Body of pancreas (tissue), 4 donors: Measurements from ENCODE around the gene SYT14. TPM values are rescaled to one million over a fixed set of nuclear protein-coding genes. Genes with fewer than 3 reads are reported as not detected.

Experiments used
- ATAC-seq: fragments of 150-250 bp; one replicate; pipeline ENCODE4 v1.9.1; 2016
- DNase-seq, 4 donors: peaks; one replicate each; pipeline ENCODE4 v3.0.0-alpha.2; 2019
- H3K27ac ChIP-seq, 4 donors: fragments of 200-600 bp; sonication (generic); 1 replicate in 3 of 4; 2 replicates in 1 of 4; pipeline versions ENCODE4 v1.5.1 to v1.6.1; 2016 to 2019; ENCODE audit warnings: mild to moderate bottlenecking in 1 of 4, mixed read lengths in 1 of 4, moderate library complexity in 1 of 4
- H3K27me3 ChIP-seq, 2 donors: fragments of 200-600 bp; sonication (generic); one replicate each; pipeline ENCODE4 v1.6.0; 2016; ENCODE audit warnings: mild to moderate bottlenecking in 1 of 2
- H3K36me3 ChIP-seq, 2 donors: fragments of 200-600 bp; sonication (generic); replicated peaks in 1 of 2; 2 replicates each; pipeline ENCODE4 v1.5.1; 2016; ENCODE audit warnings: low read depth in 2 of 2; ENCODE audit not compliant: insufficient read depth in 1 of 2
- H3K4me1 ChIP-seq: fragments of 200-600 bp; sonication (generic); one replicate; pipeline ENCODE4 v1.6.0; 2016
- H3K4me3 ChIP-seq, 2 donors: fragments of 200-600 bp; sonication (generic); 1 replicate in 1 of 2; 2 replicates in 1 of 2; pipeline ENCODE4 v1.5.1; 2016 to 2019
- H3K9me3 ChIP-seq, 3 donors: fragments of 200-600 bp; sonication (generic); 1 replicate in 2 of 3; 2 replicates in 1 of 3; pipeline ENCODE4 v1.5.1; 2016
- CTCF ChIP-seq, 7 experiments: fragments of 450-650 bp in 4 of 7; fragments of 200-600 bp in 3 of 7; sonication (generic) in 3 of 7; IDR thresholded peaks; one replicate each; pipeline ENCODE4 v1.5.1; 2016 to 2019; ENCODE audit warnings: antibody characterized with exemption in 7 of 7
- POLR2A ChIP-seq, 3 donors: fragments of 450-650 bp; IDR thresholded peaks; one replicate each; pipeline ENCODE4 v1.6.1; 2016; ENCODE audit warnings: antibody characterized with exemption in 3 of 3, mild to moderate bottlenecking in 2 of 3
- WGBS, 2 donors: methylation state at CpG; one replicate each; pipeline ENCODE4 v1.1.5; 2017; 5-methylcytosine and 5-hydroxymethylcytosine counted together
- intact Hi-C: fragments of 100-400 bp; cut with DNase I; formaldehyde crosslinking; loops from one replicate; pipeline ENCODE4 v1.15.1; 2023
- total RNA-seq, 2 donors: library from RNA; depleted of rRNA; stranded (reverse); fragments of >200 nt; gene quantifications; one replicate each; pipeline ENCODE4 v1.1.0, GENCODE V29; 2016

Gene SYT14
- total RNA-seq, 2 donors from 2014 or later = 0.78 TPM; not detected in 1

- Histone ChIP-seq H3K9me3 (no peaks in the 10 kb centered on the region), H3K4me3 (no peak overlapping the region), H3K27ac (no peak overlapping the region), H3K4me1 (no peaks in the 10 kb centered on the region), H3K36me3 (no peaks in the 10 kb centered on the region), H3K27me3 (no peaks in the 10 kb centered on the region)
- DNase-seq = no peak
- TF ChIP-seq POLR2A (IDR thresholded peaks at IDR 0.05) (no peak), CTCF (IDR thresholded peaks at IDR 0.05) (no peak)
- intact Hi-C loops = no loop called here
- WGBS, 2 donors = 6 to 7% methylated on average over 1 of the region's 1 CpG
- ATAC-seq = no peak
Measured at GRCh38 chr1:210123383-210123782, 185.4 kb downstream of the SYT14 start.

- TF ChIP-seq POLR2A (IDR thresholded peaks at IDR 0.05) = no peak
- TF ChIP-seq CTCF (IDR thresholded peaks at IDR 0.05) = no peak
- Histone ChIP-seq H3K4me3 (no peak overlapping the region), H3K9me3 (no peaks in the 10 kb centered on the region), H3K36me3 (no peaks in the 10 kb centered on the region), H3K4me1 (no peaks in the 10 kb centered on the region), H3K27ac (no peak overlapping the region), H3K27me3 (no peaks in the 10 kb centered on the region)
- intact Hi-C loops = no loop called here
- 63 to 74% methylated on average over 2 of the region's 2 CpGs for WGBS, 2 donors
- DNase-seq (no peak), ATAC-seq (no peak)
Measured at GRCh38 chr1:210123924-210124589, 186.0 kb downstream of the SYT14 start.

GRCh38 chr1:210124736-210125135 is 186.7 kb downstream of the SYT14 start:
- Histone ChIP-seq H3K9me3 (no peaks in the 10 kb centered on the region), H3K4me3 (no peak overlapping the region), H3K36me3 (no peaks in the 10 kb centered on the region), H3K27me3 (no peaks in the 10 kb centered on the region), H3K27ac (no peak overlapping the region), H3K4me1 (no peaks in the 10 kb centered on the region)
- WGBS, 2 donors = 54 to 57% methylated on average over 2 of the region's 2 CpGs
- TF ChIP-seq POLR2A (IDR thresholded peaks at IDR 0.05) (no peak), CTCF (IDR thresholded peaks at IDR 0.05) (no peak)
- no peak for DNase-seq
- no peak for ATAC-seq
- intact Hi-C loops = no loop called here

GRCh38 chr1:210125143-210125542 is 187.1 kb downstream of the SYT14 start:
- no peaks in the 10 kb centered on the region for H3K27me3 ChIP-seq
- no peak overlapping the region for H3K4me3 ChIP-seq
- ATAC-seq = no peak
- no peaks in the 10 kb centered on the region for H3K36me3 ChIP-seq
- TF ChIP-seq CTCF (IDR thresholded peaks at IDR 0.05) (no peak), POLR2A (IDR thresholded peaks at IDR 0.05) (no peak)
- WGBS, 2 donors = 76 to 84% methylated on average over 4 of the region's 4 CpGs
- H3K27ac ChIP-seq = no peak overlapping the region
- H3K9me3 ChIP-seq = no peaks in the 10 kb centered on the region
- DNase-seq = no peak
- intact Hi-C loops = no loop called here
- no peaks in the 10 kb centered on the region for H3K4me1 ChIP-seq

- DNase-seq = no peak
- no peaks in the 10 kb centered on the region for H3K36me3 ChIP-seq
- no peak for ATAC-seq
- no peaks in the 10 kb centered on the region for H3K4me1 ChIP-seq
- TF ChIP-seq POLR2A (IDR thresholded peaks at IDR 0.05) (no peak), CTCF (IDR thresholded peaks at IDR 0.05) (no peak)
- no peak overlapping the region for H3K4me3 ChIP-seq
- no peaks in the 10 kb centered on the region for H3K9me3 ChIP-seq
- WGBS, 2 donors = 56 to 74% methylated on average over 4 of the region's 4 CpGs
- intact Hi-C loops = no loop called here
- H3K27ac ChIP-seq = no peak overlapping the region
- H3K27me3 ChIP-seq = no peaks in the 10 kb centered on the region
Measured at GRCh38 chr1:210129092-210129491, 191.1 kb downstream of the SYT14 start.
